H1 (cell line): ENCODE results near the gene SAMMSON. TPM values are rescaled to one million over a fixed set of nuclear protein-coding genes. Genes with fewer than 3 reads are reported as not detected.

ENCODE experiments used
- CTCF ChIA-PET: fragments of 300-600 bp; sonication (Branson Sonifier 250); formaldehyde crosslinking; loops from one replicate; lab custom pipeline; 2021; ENCODE audit not compliant: partially characterized antibody; lab: Charles Lee
- POLR2A ChIA-PET: fragments of 300-600 bp; sonication (Branson Sonifier 250); formaldehyde crosslinking; loops from one replicate; lab custom pipeline; 2021; ENCODE audit warnings: inconsistent platforms; ENCODE audit not compliant: partially characterized antibody; lab: Charles Lee
- DNase-seq, 2 experiments: peaks; one replicate each; pipeline versions ENCODE4 v3.0.0 to v3.0.0-alpha.2; 2010 to 2022; ENCODE audit warnings: low spot score in 2 of 2, low read depth in 1 of 2, mixed read lengths in 1 of 2
- FAIRE-seq: peaks from 2 replicates; lab custom pipeline; 2011; peaks lifted over from hg19 to GRCh38; lab: Jason Lieb, UNC
- H2AFZ ChIP-seq: 2 replicates; pipeline ENCODE4 v1.8.1; 2012; ENCODE audit warnings: low read length, inconsistent platforms
- H2AK5ac ChIP-seq: 2 replicates; pipeline ENCODE4 v1.6.1; 2013; ENCODE audit warnings: low read depth, low read length
- H2BK120ac ChIP-seq: replicated peaks from 2 replicates; pipeline ENCODE3; 2013; ENCODE audit warnings: low read depth, low read length, inconsistent platforms
- H2BK12ac ChIP-seq: 2 replicates; pipeline ENCODE4 v1.6.1; 2013; ENCODE audit warnings: low read depth, low read length
- H2BK15ac ChIP-seq: 2 replicates; pipeline ENCODE4 v1.6.1; 2013; ENCODE audit warnings: low read length
- H2BK20ac ChIP-seq: 2 replicates; pipeline ENCODE4 v1.6.1; 2013; ENCODE audit warnings: low read length
- H2BK5ac ChIP-seq: 2 replicates; pipeline ENCODE4 v1.6.1; 2013; ENCODE audit warnings: low read depth, low read length
- H3K14ac ChIP-seq: 2 replicates; pipeline ENCODE4 v1.6.1; 2013; ENCODE audit warnings: inconsistent platforms; ENCODE audit not compliant: insufficient read length
- H3K18ac ChIP-seq: 2 replicates; pipeline ENCODE4 v1.6.1; 2013; ENCODE audit warnings: low read length; ENCODE audit errors: extremely low read depth
- H3K23ac ChIP-seq: 2 replicates; pipeline ENCODE4 v1.6.1; 2013; ENCODE audit warnings: inconsistent platforms; ENCODE audit not compliant: insufficient read length
- H3K23me2 ChIP-seq: 2 replicates; pipeline ENCODE4 v1.6.1; 2013; ENCODE audit warnings: low read depth, low read length
- H3K27ac ChIP-seq: 2 replicates; pipeline ENCODE4 v1.6.1; 2011; ENCODE audit warnings: low read depth, low read length, inconsistent platforms
- H3K27me3 ChIP-seq, 4 experiments: replicated peaks in 1 of 4; 1 replicate in 1 of 4; 2 replicates in 3 of 4; pipeline versions ENCODE4 v1.6.1 to v1.8.1; 2011 to 2013; ENCODE audit warnings: low read length in 3 of 4, mild to moderate bottlenecking in 3 of 4, inconsistent platforms in 2 of 4, mixed read lengths in 2 of 4, moderate library complexity in 1 of 4; ENCODE audit not compliant: control insufficient read depth in 3 of 4, insufficient read depth in 3 of 4; ENCODE audit errors: extremely low read depth in 1 of 4
- H3K36me3 ChIP-seq, 4 experiments: 2 replicates each; pipeline versions ENCODE4 v1.6.1 to v1.8.1; 2011 to 2013; ENCODE audit warnings: mild to moderate bottlenecking in 4 of 4, low read length in 3 of 4, moderate library complexity in 2 of 4, control low read depth in 1 of 4, inconsistent platforms in 1 of 4; ENCODE audit not compliant: insufficient read depth in 4 of 4, control insufficient read depth in 2 of 4
- H3K4ac ChIP-seq: replicated peaks from 2 replicates; pipeline ENCODE3; 2013; ENCODE audit warnings: low read length, low read depth, mixed read lengths, inconsistent platforms; ENCODE audit not compliant: insufficient read length
- H3K4me1 ChIP-seq, 4 experiments: replicated peaks in 1 of 4; 1 replicate in 1 of 4; 2 replicates in 3 of 4; pipeline versions ENCODE4 v1.6.1 to v1.8.1; 2011 to 2013; ENCODE audit warnings: low read length in 3 of 4, inconsistent platforms in 2 of 4, mixed read lengths in 1 of 4; ENCODE audit not compliant: insufficient read depth in 4 of 4, control insufficient read depth in 3 of 4
- H3K4me2 ChIP-seq, 2 experiments: 2 replicates each; pipeline versions ENCODE4 v1.6.1 to v1.8.1; 2011 to 2013; ENCODE audit warnings: low read depth in 2 of 2, low read length in 2 of 2, control low read depth in 1 of 2, inconsistent platforms in 1 of 2, mild to moderate bottlenecking in 1 of 2; ENCODE audit not compliant: insufficient read depth in 1 of 2
- H3K4me3 ChIP-seq, 4 experiments: fragments of 200-600, 300-600 bp in 1 of 4; sonication (generic), shearing (Covaris generic), sonication (Bioruptor Twin) in 1 of 4; 2 replicates each; pipeline versions ENCODE4 v1.5.1 to v1.8.1; 2011 to 2016; ENCODE audit warnings: low read length in 4 of 4, low read depth in 3 of 4, control low read depth in 2 of 4, inconsistent platforms in 2 of 4, mild to moderate bottlenecking in 2 of 4, mixed read lengths in 1 of 4, moderate library complexity in 1 of 4; ENCODE audit not compliant: insufficient read depth in 2 of 4; ENCODE audit errors: extremely low read depth in 1 of 4
- H3K56ac ChIP-seq: replicated peaks from 2 replicates; pipeline ENCODE3; 2013; ENCODE audit warnings: low read depth, mild to moderate bottlenecking, mixed read lengths, low read length, inconsistent platforms; ENCODE audit not compliant: insufficient read length
- H3K79me1 ChIP-seq: 2 replicates; pipeline ENCODE4 v1.6.1; 2013; ENCODE audit warnings: low read depth, low read length, control low read depth
- H3K79me2 ChIP-seq, 2 experiments: 2 replicates each; pipeline versions ENCODE4 v1.6.1 to v1.8.1; 2012 to 2013; ENCODE audit warnings: low read length in 2 of 2, mild to moderate bottlenecking in 2 of 2, inconsistent platforms in 1 of 2; ENCODE audit not compliant: insufficient read depth in 2 of 2, control insufficient read depth in 1 of 2
- H3K9ac ChIP-seq, 4 experiments: replicated peaks in 1 of 4; 1 replicate in 1 of 4; 2 replicates in 3 of 4; pipeline versions ENCODE4 v1.6.1 to v1.8.1; 2011 to 2013; ENCODE audit warnings: low read depth in 3 of 4, low read length in 3 of 4, control low read depth in 2 of 4, mild to moderate bottlenecking in 2 of 4, moderate library complexity in 2 of 4, inconsistent platforms in 1 of 4; ENCODE audit errors: extremely low read depth in 1 of 4
- H3K9me3 ChIP-seq, 2 experiments: 2 replicates each; pipeline versions ENCODE4 v1.6.1 to v1.8.1; 2012 to 2013; ENCODE audit warnings: mild to moderate bottlenecking in 2 of 2, moderate library complexity in 2 of 2, control low read depth in 1 of 2, inconsistent platforms in 1 of 2, low read depth in 1 of 2, low read length in 1 of 2, mixed read lengths in 1 of 2; ENCODE audit not compliant: insufficient read depth in 2 of 2
- H4K20me1 ChIP-seq, 2 experiments: replicated peaks in 1 of 2; 2 replicates each; pipeline versions ENCODE3 to v1.8.1; 2011 to 2013; ENCODE audit warnings: inconsistent platforms in 2 of 2, low read length in 2 of 2, mild to moderate bottlenecking in 1 of 2; ENCODE audit not compliant: insufficient read depth in 2 of 2, control insufficient read depth in 1 of 2
- H4K5ac ChIP-seq: 2 replicates; pipeline ENCODE4 v1.6.1; 2013; ENCODE audit warnings: low read length, low read depth, mixed read lengths, inconsistent platforms; ENCODE audit not compliant: insufficient read length
- H4K8ac ChIP-seq: 2 replicates; pipeline ENCODE4 v1.8.0; 2013; ENCODE audit warnings: mild to moderate bottlenecking, moderate library complexity, low read length, inconsistent platforms; ENCODE audit not compliant: insufficient read depth; ENCODE audit errors: extremely low read depth
- H4K91ac ChIP-seq: replicated peaks from 2 replicates; pipeline ENCODE3; 2013; ENCODE audit warnings: low read length, mixed read lengths, inconsistent platforms; ENCODE audit not compliant: insufficient read length
- EP300 ChIP-seq, 2 experiments: IDR thresholded peaks; 1 replicate in 1 of 2; 2 replicates in 1 of 2; pipeline ENCODE4 v1.6.1; 2011 to 2012; ENCODE audit warnings: low read depth in 2 of 2, low read length in 2 of 2, mild to moderate bottlenecking in 2 of 2, borderline replicate concordance in 1 of 2, inconsistent platforms in 1 of 2, moderate library complexity in 1 of 2
- TAF1 ChIP-seq: IDR thresholded peaks from 2 replicates; pipeline ENCODE4 v1.6.1; 2011; ENCODE audit warnings: mild to moderate bottlenecking, low read depth, low read length
- WGBS, 2 experiments: shearing (Covaris generic) in 1 of 2; methylation state at CpG; one replicate each; pipeline versions ENCODE4 v1.1.6 to v1.1.7; 2013 to 2015; ENCODE audit warnings: low lambda C conversion rate in 2 of 2, mixed read lengths in 2 of 2, inconsistent platforms in 1 of 2, low coverage in 1 of 2, missing lambda C conversion rate in 1 of 2; ENCODE audit not compliant: insufficient replicate concordance in 2 of 2, insufficient coverage in 1 of 2, insufficient read length in 1 of 2; ENCODE audit errors: extremely low coverage in 1 of 2, missing lambda C conversion rate in 1 of 2; 5-methylcytosine and 5-hydroxymethylcytosine counted together
- polyA plus RNA-seq, 7 experiments: library from polyadenylated mRNA; depleted of rRNA in 3 of 7; stranded (reverse) in 5 of 7; unstranded in 2 of 7; fragments of >200 nt in 5 of 7; fragments of 200-250 nt in 2 of 7; gene quantifications; 1 replicate in 5 of 7; 2 replicates in 1 of 7; 4 replicates in 1 of 7; pipeline versions ENCODE4 v1.2.1 to v1.2.3, GENCODE V29; 2011 to 2013; ENCODE audit warnings: missing spikeins in 2 of 7, mixed read lengths in 2 of 7
- total RNA-seq: library from RNA; stranded (reverse); fragmentation: NEBNext Ultra II Directional; extraction: Animal tissue kit (Norgen Biotek cat#: 25700); gene quantifications from 2 replicates; pipeline ENCODE4 v1.2.1, GENCODE V29; 2021
- TF ChIP-seq, protein P1 (sequence below): IDR thresholded peaks from 2 replicates; pipeline ENCODE4 v1.6.1; 2011; ENCODE audit warnings: low read length, improper control_type of control experiment

Gene SAMMSON
- total and polyA plus RNA-seq, 2 of the 8 experiments (the other 6 are each of a cell fraction or from before 2014, with no cell fraction given), result not detected

DNA sequence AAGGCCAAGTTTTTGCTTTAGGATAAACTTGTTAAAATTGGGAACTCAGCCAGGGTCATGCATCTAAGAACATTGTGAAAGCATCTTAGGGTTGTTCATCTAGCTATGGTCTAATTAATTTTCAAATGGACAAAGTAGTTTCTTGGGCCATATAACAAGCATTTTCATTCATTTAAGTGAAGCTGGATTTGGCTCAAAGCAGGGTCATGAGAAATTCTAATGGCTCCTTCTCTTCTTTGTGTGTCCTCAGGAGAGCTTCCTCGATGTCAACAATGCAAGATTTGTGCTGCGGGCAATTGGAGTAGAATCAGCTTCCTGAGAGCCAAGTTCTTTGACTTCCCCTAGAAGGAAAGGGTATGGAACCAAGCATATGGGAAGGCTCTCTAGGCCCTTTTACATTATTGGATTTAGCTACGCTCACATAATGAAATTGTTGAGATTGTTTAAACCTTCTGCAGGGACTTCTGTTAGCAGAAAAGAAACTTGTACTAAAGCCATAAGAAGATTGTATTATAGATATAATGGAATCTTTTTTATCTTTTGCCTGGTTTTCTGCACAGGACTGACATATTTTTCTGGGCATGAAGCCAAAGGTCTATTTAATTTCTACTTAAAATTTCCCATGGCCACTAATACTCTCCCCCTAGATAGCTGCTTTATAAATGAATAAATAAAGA, 1.8 kb upstream of the SAMMSON start:
- H2AK5ac ChIP-seq, result no peak overlapping the region
- no peak overlapping the region for H2BK12ac ChIP-seq
- ChIA-PET POLR2A (no interaction called here), CTCF (interaction anchor here (0.5 kb wide), 1 partner anchor 74 kb away, joined by 3 read pairs; no protein-coding TSS in a partner anchor)
- no peaks in the 10 kb centered on the region for H3K23me2 ChIP-seq
- WGBS, 2 experiments, result 91% methylated on average over 3 of the region's 3 CpGs; no CpG with 5 or more reads in 1 of the 2 experiments
- H3K79me2 ChIP-seq, result no peaks in the 10 kb centered on the region
- H2BK120ac ChIP-seq, result no peak overlapping the region
- no peaks in the 10 kb centered on the region for H3K79me1 ChIP-seq
- H3K27me3 ChIP-seq, result no peaks in the 10 kb centered on the region
- no peak overlapping the region for H2BK20ac ChIP-seq
- H3K4me1 ChIP-seq, result peaks cover 0 to 3% (median 0%) of the 10 kb centered on the region in 4 experiments; a peak in 1 of 7 replicates
- H3K9ac ChIP-seq, result no peak overlapping the region
- H4K91ac ChIP-seq, result no peak overlapping the region
- no peak overlapping the region for H3K23ac ChIP-seq
- H4K8ac ChIP-seq, result no peak overlapping the region
- H3K4me3 ChIP-seq, result no peak overlapping the region
- no peak overlapping the region for H4K5ac ChIP-seq
- 0 out of 2 replicates have a peak overlapping the region, but pooled peaks have one; percentile 24 for H2AFZ ChIP-seq
- H3K36me3 ChIP-seq, result no peaks in the 10 kb centered on the region
- no peak overlapping the region for H3K18ac ChIP-seq
- no peaks in the 10 kb centered on the region for H3K9me3 ChIP-seq
- H3K56ac ChIP-seq, result no peak overlapping the region
- no peak overlapping the region for H2BK15ac ChIP-seq
- no peak overlapping the region for H3K4ac ChIP-seq
- FAIRE-seq (no peak), DNase-seq (no peak)
- no peak overlapping the region for H3K27ac ChIP-seq
- no peaks in the 10 kb centered on the region for H4K20me1 ChIP-seq
- no peak overlapping the region for H3K4me2 ChIP-seq
- no peak overlapping the region for H2BK5ac ChIP-seq
- no peak overlapping the region for H3K14ac ChIP-seq
- TF ChIP-seq EP300 (IDR thresholded peaks at IDR 0.05; ENCODE audit: borderline replicate concordance in 1 of 2, low read depth in 2 of 2, low read length in 2 of 2) (no peak), TAF1 (no peak)
- TF ChIP-seq, protein P1, sequence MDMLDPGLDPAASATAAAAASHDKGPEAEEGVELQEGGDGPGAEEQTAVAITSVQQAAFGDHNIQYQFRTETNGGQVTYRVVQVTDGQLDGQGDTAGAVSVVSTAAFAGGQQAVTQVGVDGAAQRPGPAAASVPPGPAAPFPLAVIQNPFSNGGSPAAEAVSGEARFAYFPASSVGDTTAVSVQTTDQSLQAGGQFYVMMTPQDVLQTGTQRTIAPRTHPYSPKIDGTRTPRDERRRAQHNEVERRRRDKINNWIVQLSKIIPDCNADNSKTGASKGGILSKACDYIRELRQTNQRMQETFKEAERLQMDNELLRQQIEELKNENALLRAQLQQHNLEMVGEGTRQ, result no peak
